RPMI7951 (cell line): ENCODE measurements around the gene RAB28. TPM values are rescaled to one million over a fixed set of nuclear protein-coding genes. Genes with fewer than 3 reads are reported as not detected.
"Not testable (repeated sequence)": the region's sequence is repeated elsewhere in the genome, so short reads cannot be mapped to it uniquely, and the experiment has no call there.

Source experiments
- DNase-seq: peaks from one replicate; pipeline ENCODE4 v3.0.0-alpha.2; 2012; ENCODE audit warnings: low read depth
- total RNA-seq: library from RNA; depleted of rRNA; stranded (reverse); fragments of >200 nt; shearing (Covaris generic); gene quantifications from 2 replicates; pipeline ENCODE4 v1.2.3, GENCODE V29; 2014

RAB28 gene
- total RNA-seq, 1 experiment from 2014 or later: 22.8 TPM

GRCh38 chr4:13449590-13449989 lies 34.5 kb downstream of the RAB28 start:
- DNase-seq: no peak

GRCh38 chr4:13445841-13446790 lies 38.0 kb downstream of the RAB28 start:
- DNase-seq: no peak

GRCh38 chr4:13441506-13441905 lies 42.6 kb downstream of the RAB28 start:
- no peak for DNase-seq

GRCh38 chr4:13436962-13437361 lies 47.2 kb downstream of the RAB28 start:
- no peak for DNase-seq

- no peak for DNase-seq
Measured at GRCh38 chr4:13432453-13432852, 51.7 kb downstream of the RAB28 start.

GRCh38 chr4:13430834-13431568 lies 53.1 kb downstream of the RAB28 start:
- no peak for DNase-seq

GRCh38 chr4:13427599-13428325 lies 56.4 kb downstream of the RAB28 start:
- DNase-seq: no peak

GRCh38 chr4:13415068-13415785 lies 68.9 kb downstream of the RAB28 start:
- DNase-seq: no peak

- DNase-seq: no peak
Measured at GRCh38 chr4:13413729-13414437, 70.3 kb downstream of the RAB28 start.

GRCh38 chr4:13411942-13412341 lies 72.2 kb downstream of the RAB28 start:
- DNase-seq: no peak

- DNase-seq: no peak
Measured at GRCh38 chr4:13409324-13409723, 74.8 kb downstream of the RAB28 start.

GRCh38 chr4:13406156-13406555 lies 78.0 kb downstream of the RAB28 start:
- DNase-seq: not testable (repeated sequence)

GRCh38 chr4:13403833-13404232 lies 80.3 kb downstream of the RAB28 start:
- DNase-seq: no peak

GRCh38 chr4:13403326-13403725 lies 80.8 kb downstream of the RAB28 start:
- DNase-seq: no peak

GRCh38 chr4:13399257-13399656 lies 84.9 kb downstream of the RAB28 start:
- DNase-seq: no peak

- no peak for DNase-seq
Measured at GRCh38 chr4:13396161-13396560, 88.0 kb downstream of the RAB28 start.

- not testable (repeated sequence) for DNase-seq
Measured at GRCh38 chr4:13389901-13390300, 94.2 kb downstream of the RAB28 start.

GRCh38 chr4:13386405-13387107 lies 97.6 kb downstream of the RAB28 start:
- peak; percentile 31 for DNase-seq

- DNase-seq: no peak
Measured at GRCh38 chr4:13384055-13384454, 100.1 kb downstream of the RAB28 start.
